Neural progenitor cell (in vitro differentiated cells): ENCODE results near the gene PPP1R36.

ENCODE experiments used
- EZH2 ChIP-seq: fragments of 200-600 bp; sonication (generic); IDR thresholded peaks from 2 replicates; pipeline ENCODE4 v1.6.1; 2017; ENCODE audit warnings: antibody characterized with exemption, mild to moderate bottlenecking, moderate library complexity
- EZH2phosphoT487 ChIP-seq: fragments of 200-600 bp; sonication (generic); IDR thresholded peaks from 2 replicates; pipeline ENCODE4 v1.6.1; 2017; ENCODE audit warnings: antibody characterized with exemption
- TF ChIP-seq, protein P1 (sequence below): fragments of 200-600 bp; sonication (generic); IDR thresholded peaks from 2 replicates; pipeline ENCODE4 v1.5.1; 2017; ENCODE audit warnings: antibody characterized with exemption, mild to moderate bottlenecking

DNA sequence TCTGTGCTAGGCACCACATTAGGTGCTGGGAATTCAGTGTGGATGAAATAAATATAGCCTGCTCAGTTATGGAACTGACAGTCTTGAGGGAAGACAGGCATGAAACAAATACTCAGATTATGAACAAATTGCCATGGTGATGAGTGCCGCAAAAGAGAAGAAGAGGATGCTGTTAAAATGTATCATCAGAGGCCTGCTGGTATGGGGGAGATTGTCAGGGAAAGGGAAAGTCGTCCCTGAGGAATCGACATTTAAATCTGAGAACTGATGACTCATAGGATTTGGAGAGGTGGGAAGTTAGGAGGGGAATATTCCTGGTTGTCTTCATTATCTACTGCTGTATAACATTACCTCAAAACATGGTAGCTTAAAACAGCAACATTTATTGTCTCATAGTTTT is 42.0 kb downstream of the PPP1R36 start:
- TF ChIP-seq, protein P1, sequence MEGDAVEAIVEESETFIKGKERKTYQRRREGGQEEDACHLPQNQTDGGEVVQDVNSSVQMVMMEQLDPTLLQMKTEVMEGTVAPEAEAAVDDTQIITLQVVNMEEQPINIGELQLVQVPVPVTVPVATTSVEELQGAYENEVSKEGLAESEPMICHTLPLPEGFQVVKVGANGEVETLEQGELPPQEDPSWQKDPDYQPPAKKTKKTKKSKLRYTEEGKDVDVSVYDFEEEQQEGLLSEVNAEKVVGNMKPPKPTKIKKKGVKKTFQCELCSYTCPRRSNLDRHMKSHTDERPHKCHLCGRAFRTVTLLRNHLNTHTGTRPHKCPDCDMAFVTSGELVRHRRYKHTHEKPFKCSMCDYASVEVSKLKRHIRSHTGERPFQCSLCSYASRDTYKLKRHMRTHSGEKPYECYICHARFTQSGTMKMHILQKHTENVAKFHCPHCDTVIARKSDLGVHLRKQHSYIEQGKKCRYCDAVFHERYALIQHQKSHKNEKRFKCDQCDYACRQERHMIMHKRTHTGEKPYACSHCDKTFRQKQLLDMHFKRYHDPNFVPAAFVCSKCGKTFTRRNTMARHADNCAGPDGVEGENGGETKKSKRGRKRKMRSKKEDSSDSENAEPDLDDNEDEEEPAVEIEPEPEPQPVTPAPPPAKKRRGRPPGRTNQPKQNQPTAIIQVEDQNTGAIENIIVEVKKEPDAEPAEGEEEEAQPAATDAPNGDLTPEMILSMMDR: no peak
- TF ChIP-seq EZH2 (no peak), EZH2phosphoT487 (no peak)
